Measurements from ENCODE around the gene FLAD1.

Gene FLAD1

DNA sequence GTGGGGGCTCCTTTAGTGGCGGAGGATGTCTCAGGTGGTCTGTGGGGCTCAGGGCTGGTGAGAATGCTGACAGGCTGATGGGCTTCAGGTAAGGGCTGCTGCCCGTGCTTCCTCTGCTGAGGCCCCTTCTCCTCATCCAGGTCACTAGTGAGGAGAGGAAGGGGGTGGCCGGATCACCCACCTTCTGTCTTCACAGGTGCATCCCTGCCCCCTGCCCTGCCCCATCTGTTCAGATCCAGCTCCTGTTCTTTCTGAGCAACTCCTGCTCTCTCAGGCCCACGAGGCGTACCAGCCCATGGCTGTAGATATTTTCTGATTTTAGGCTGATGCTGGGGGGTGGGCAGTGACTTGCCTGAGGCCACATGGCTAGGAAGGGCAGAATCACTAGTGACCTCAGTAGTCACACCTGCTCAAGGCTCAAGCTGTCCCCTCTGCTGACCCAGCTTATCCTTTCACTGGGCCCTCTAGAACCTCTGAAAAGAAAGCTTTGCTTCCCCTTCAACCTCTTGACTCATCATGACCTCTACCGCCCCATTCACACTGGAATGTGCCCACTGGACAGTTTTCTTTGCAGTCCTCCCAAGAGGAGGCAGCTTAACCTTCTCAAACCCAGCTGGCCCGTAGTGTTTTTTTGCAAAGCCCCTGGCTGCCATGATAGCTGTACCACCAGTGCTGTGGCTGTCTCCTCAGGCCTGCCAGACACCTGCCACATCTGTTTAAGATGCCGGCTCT lies 35.6 kb downstream of the FLAD1 start:
- DNase-seq, result no peak

DNA sequence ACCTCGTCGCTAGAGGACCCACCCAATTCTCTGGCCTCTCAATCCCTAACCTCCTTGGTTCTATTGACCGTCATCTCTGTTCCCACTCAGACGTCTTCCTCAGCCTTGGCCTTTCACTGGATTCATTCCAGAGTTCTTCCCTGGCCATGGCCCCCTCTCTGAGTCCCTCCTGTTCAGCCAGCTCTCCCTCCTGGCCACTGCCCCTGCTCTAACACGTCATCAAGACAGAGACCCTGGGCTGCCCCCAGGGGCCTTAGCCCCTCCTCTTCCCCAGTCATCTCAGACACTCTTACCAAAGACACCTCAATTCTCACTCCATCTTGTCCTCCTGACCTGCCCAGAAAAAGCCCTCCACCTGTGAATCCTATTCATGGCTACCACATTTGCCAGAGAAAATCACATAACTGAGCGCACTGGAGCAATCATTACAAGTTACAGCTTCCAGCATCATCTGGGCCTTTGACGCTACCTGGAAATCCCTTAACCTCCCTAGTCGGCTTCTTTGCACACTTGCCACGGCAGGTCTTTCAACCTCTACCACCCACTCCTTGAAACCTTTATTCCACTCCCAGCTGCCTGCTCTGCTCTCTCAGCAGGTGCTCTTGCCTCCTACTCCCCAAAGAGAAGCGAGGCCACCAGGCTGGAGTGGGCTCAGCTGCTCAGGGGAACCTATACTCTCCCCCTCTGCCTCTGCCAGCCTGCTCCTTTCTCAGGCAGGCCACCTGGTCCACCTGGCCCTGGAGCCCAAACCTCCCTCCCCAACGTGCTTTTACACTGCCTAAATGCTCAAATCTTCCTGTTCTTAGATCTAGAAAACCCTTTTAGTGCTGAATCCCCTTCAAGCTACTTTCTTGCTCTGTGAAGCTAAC lies 36.5 kb downstream of the FLAD1 start:
- no peak for DNase-seq

DNA sequence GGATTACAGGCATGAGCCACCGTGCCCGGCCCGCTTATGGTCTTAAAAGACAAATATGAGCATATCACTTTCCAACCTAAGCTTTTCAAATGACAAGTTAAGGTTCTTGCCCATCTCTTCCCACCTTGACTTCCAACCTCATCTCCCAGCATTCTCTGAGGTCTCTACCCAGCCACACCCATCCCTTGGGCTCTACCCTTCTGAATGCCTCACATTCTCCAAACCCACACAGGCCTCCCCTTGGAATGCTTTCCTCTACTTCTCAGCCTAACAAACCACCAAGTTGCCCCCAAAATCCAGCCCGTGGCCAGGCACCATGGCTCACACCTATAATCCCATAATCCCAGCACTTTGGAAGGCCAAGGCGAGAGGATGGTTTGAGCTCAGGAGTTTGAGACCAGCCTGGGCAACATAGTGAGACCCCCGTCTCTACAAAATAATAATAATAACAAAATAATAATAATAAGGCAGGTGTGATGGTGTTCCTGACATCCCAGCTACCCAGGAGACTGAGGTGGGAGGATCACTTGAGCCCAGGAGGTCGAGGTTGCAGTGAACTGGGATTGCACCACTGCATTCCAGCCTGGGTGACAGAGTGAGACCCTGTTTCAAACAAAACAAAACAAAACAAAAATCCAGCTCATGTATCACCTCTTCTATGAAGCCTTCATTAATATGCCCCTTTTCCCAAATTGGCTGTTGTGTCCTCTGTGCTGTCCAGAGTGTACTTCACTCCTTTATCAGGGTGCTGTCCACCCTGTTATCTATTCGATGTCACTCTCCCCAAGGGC lies 39.2 kb downstream of the FLAD1 start:
- no peak for DNase-seq

- DNase-seq, result no peak
Measured at GRCh38 chr1:155022927-155023236, 39.7 kb downstream of the FLAD1 start.

DNA sequence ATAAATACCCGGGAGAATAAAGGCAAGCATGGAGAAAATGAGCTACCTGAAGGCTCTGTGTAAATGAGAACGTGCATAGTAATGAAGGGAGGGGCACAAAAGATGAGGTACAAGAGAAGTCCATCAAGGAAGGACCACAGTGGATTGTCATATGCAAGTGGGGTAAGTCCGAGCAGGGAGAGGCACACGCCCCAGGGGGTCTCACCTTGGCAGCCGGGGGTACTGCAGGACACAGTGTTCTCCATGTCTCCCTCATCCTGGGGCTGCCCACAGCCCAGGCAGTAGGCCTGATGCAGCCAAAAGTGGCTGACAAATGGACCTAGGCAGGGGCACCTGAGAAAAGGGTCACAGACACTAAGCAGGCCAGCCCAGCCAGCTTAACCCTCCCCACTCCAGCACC lies 40.5 kb downstream of the FLAD1 start:
- no peak for DNase-seq

- no peak for DNase-seq
Measured at GRCh38 chr1:155024315-155024714, 41.2 kb downstream of the FLAD1 start.

DNA sequence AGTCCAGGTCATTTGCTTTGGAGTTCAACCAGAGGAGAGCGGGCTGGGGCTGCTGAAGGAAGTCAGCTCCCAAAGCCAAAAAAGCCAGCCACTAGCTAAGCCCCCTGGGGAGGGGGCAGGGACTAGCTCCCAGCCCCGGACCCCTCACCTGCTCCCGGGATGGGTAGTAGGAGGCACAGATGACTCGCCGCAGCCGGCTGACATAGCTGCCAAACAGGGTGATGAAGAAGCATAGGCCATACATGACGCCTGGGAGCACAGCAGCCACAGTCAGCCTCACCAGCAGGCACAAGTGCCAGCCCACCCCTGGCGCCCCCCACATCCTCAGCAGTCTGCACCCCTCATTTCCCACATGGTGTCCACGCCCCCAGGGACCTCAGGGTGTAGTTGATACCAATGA lies 43.0 kb downstream of the FLAD1 start:
- no peak for DNase-seq

DNA sequence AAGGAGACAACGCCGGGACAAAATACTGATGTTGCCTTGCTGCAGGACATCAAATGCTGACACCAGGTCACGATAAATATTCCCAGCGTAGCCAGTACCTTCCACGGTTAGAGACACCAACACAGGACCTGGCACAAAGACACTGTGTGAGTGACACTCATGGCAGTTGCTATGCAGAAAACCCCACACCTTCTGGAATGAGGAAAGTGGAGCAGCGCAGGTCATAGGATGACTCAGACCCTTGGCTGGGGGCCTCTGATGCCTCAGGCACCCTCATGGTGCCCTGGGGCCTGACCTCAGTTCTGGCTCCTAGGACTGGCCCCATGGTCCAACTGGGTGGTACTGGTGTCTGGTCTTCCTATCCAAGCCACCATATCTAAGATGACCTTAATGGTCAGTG lies 43.4 kb downstream of the FLAD1 start:
- no peak for DNase-seq

GRCh38 chr1:155029513-155030242 lies 46.5 kb downstream of the FLAD1 start:
- DNase-seq, result no peak

GRCh38 chr1:155030243-155030795 lies 47.2 kb downstream of the FLAD1 start:
- DNase-seq, result no peak

GRCh38 chr1:155030899-155031298 lies 47.8 kb downstream of the FLAD1 start:
- no peak for DNase-seq

GRCh38 chr1:155032886-155033285 lies 49.7 kb downstream of the FLAD1 start:
- DNase-seq, result no peak

DNA sequence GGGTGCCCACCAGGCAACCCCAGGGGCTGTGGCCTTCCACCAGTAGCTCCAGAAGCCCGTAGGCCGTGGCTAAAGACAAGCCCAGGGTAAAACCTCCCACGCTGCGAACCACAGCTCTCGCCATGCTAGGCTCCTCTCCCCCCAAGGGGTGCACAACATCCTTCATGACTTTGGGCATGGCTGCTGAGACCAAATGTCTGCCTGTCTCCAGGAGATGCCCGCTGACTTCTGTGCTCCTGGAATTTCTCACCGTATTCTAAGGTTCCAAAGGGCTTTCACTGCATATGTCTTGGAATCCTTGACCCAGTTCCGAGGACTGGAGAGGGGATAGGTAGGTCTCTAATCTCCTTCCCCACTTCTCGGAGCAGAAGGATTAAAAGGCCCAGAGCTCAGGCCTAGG lies 50.4 kb downstream of the FLAD1 start, which contains the start of the genes DCST1 and DCST2:
Gene DCST1 (plus strand): TSS at position 301 of the 400 bp plus-strand sequence. CDS start 213 bp downstream, outside the sequence.
Gene DCST2 (minus strand): TSS at position 258 of the 400 bp plus-strand sequence. CDS start 80 bp downstream, at position 178.
- DNase-seq, result no peak

- DNase-seq, result no peak
Measured at GRCh38 chr1:155034318-155035208, 51.4 kb downstream of the FLAD1 start.

DNA sequence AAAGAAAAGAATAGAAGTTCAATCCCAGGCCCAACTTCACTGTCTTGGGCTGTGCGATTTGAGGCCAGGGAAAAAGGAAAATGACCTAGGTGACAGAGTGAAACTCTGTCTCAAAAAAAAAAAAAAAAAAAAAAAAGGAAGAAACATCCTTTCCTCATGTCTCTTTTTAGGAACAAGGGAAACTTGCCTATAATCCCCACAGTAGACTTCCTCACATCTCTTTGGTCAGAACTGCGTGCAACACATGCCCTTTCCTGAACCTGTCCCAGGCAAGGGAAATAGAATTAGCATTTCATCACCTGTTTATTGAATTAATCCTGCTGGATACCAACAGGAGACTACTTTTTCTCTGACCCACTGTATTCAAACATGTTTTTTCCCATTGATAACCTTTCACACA lies 52.8 kb downstream of the FLAD1 start:
- no peak for DNase-seq

- DNase-seq, result no peak
Measured at GRCh38 chr1:155037043-155037442, 53.9 kb downstream of the FLAD1 start.

- no peak for DNase-seq
Measured at GRCh38 chr1:155037851-155038441, 54.8 kb downstream of the FLAD1 start.

DNA sequence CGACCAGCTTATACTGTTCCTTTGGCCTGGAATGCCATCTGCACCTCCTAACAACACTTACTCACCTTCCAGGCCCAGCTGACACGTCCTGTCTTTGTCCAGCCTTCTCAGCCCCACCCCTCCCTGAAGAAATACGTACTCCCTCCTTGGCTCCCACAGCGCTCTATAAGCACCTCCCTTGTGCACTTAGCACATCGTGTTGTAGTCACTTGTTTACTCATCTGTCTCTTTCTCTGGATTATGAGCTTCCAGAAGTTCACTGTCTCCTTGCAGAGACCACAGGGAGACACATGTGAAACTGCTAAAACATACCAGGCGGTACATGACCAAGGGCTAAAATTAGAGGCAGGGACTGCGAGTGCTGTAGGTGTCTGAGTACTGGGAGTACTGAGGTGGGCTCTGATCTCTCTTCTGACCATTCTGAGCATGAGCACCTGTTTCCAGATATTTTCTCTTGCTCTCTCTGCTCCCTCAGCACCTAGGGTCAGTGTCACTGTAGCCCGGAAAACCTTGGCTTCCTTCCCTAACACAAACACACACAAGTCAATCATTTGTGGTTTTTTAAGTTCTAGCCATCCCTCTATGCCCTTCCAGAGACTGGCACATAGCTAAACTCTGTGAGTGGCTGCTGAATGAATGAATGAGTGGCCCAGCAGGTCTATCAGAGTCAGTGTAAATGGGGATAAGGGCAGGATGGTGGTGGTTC lies 55.6 kb downstream of the FLAD1 start:
- DNase-seq, result no peak

GRCh38 chr1:155039308-155039669 lies 56.1 kb downstream of the FLAD1 start:
- no peak for DNase-seq

All from SHP77 treated with DMSO at 0.1 percent for 48 hours (cell line).